Coronary artery (tissue), 2 donors: ENCODE results near the gene CATSPERE.
"Not testable (repeated sequence)": the region's sequence is repeated elsewhere in the genome, so short reads cannot be mapped to it uniquely, and the experiment has no call there.

Experiments
- DNase-seq: peaks from one replicate; pipeline ENCODE4 v3.0.0-alpha.2; 2017; ENCODE audit warnings: low spot score
- H3K27ac ChIP-seq, 2 donors: fragments of 200-600 bp; sonication (generic); one replicate each; pipeline ENCODE4 v1.5.1; 2016 to 2019
- H3K4me3 ChIP-seq: fragments of 200-600 bp; sonication (generic); 2 replicates; pipeline ENCODE4 v1.5.1; 2016; ENCODE audit warnings: mild to moderate bottlenecking, moderate library complexity
- CTCF ChIP-seq: fragments of 200-600 bp; sonication (generic); IDR thresholded peaks from one replicate; pipeline ENCODE4 v1.5.1; 2019; ENCODE audit warnings: antibody characterized with exemption

CATSPERE gene

DNA sequence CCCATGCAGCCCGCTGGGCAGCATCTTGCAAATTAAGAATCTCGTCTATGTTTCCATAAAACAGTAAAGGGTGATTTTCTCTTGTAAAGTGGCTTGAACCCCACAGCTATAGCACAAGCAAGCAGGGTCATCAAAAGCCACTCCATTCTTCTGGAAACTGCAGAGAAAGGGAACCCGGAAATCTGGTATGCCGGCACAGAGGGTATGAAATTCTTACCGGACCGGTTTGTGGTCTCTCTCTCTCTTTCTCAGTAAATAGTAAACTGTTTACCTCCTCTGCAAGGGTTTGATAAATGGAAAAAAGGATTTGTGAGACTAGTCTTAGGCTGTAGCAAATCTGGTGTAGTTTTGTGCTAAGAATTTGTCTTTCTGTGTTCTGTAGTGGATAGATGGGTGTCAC, 6.7 kb upstream of the CATSPERE start:
- DNase-seq, result no peak
- TF ChIP-seq CTCF, result no peak
- Histone ChIP-seq H3K4me3 (no peak overlapping the region), H3K27ac (no peak overlapping the region)

DNA sequence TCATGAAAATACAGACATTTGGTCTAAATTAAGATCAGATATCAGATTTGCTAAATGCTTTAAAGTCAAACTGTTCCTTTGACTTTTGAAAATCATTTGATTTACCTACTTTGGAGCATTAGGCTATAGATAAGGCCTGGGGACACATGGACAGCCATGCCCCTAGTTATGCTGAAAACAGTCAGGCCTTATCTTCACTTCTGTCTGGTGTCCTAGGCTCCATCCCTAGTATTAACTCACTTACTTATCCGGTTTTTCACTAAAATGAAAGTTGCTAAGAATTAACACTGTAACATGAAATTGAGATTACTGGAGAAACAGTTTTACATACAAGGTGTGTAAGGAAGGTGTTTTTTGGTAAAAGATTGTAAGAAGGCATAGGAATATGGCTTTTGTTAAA, 4.5 kb upstream of the CATSPERE start:
- DNase-seq, result no peak
- no peak overlapping the region for H3K27ac ChIP-seq
- H3K4me3 ChIP-seq, result no peak overlapping the region
- TF ChIP-seq CTCF, result no peak

GRCh38 chr1:244458781-244459180, 2.3 kb upstream of the CATSPERE start:
- TF ChIP-seq CTCF, result no peak

DNA sequence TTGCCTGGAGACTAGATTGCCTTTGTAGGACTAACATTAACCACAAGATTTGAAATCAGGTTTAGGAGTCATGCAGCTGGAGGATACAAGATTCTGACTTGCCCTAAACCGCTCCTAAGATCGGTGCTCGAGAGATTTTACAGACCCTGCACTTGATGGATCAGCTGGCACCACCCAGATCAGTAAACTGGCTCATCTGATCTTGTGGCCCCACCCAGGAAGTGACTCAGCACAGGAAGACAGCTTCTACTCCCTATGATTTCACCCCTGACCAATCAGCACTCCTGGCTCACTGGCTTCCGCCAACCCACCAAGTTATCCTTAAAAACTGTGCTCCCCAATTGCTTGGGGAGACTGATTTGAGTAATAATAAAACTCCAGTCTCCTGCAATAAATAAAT, 876 bp upstream of the CATSPERE start:
- DNase-seq, result no peak
- Histone ChIP-seq H3K27ac (no peak overlapping the region), H3K4me3 (peak overlapping the region; percentile 83)
- TF ChIP-seq CTCF, result no peak

More at GRCh38 chr1:244458781-244459180, 2.3 kb upstream of the CATSPERE start:
- H3K4me3 ChIP-seq, result no peak overlapping the region
- no peak for DNase-seq
- no peak overlapping the region for H3K27ac ChIP-seq

GRCh38 chr1:244466724-244467123, 5.7 kb downstream of the CATSPERE start:
- H3K27ac ChIP-seq, result no peak overlapping the region
- no peak for DNase-seq
- H3K4me3 ChIP-seq, result no peak overlapping the region
- no peak for TF ChIP-seq CTCF

DNA sequence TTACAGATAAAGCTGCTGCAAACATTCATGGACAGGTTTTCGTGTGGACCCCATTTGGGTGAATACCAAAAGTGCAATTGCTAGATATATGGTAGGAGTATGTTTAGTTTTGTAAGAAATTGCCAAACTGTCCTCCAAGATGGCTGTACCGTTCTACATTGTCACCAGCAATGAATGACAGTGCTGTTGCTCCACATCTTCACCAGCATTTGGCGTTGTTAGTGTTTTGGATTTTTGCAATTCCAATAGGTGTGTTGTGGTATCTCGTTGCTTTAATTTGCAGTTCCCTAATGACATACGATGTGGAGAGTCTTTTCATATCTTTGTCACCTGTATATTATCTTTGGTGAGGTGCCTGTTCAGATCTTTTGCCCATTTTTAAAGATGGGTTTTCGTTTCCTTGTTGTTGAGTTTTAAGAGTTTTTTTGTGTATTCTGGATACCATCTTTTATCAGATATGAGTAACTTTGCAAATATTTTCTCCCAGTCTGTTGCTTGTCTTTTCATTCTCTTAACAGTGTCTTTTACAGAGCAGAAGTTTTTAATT, 12.1 kb downstream of the CATSPERE start:
- TF ChIP-seq CTCF, result no peak
- Histone ChIP-seq H3K4me3 (no peak overlapping the region), H3K27ac (no peak overlapping the region)
- DNase-seq, result no peak

DNA sequence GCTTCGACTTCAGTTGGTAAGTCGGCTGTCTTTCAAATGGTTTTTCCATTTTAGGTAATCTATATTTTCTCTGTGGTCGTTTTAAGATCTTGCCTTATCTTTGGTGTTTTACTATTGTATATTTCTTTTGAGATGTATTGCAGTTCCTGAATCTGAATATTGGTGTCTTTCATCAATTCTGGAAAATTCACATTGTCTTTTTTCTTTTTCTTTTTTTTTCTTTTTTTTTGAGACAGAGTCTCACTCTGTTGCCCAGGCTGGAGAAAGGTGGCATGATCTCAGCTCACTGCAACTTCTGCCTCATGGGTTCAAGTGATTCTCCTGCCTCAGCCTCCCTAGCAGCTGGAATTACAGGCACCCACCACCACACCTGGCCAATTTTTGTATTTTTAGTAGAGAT, 23.9 kb downstream of the CATSPERE start:
- DNase-seq, H3K27ac ChIP-seq, H3K4me3 ChIP-seq: not testable (repeated sequence)

GRCh38 chr1:244494653-244495052, 33.6 kb downstream of the CATSPERE start:
- no peak for TF ChIP-seq CTCF
- H3K4me3 ChIP-seq, result no peak overlapping the region
- DNase-seq, result no peak
- no peak overlapping the region for H3K27ac ChIP-seq
